GM18861 (cell line): ENCODE measurements around the gene SIGLEC1.

Source experiments
- ATAC-seq: cut with Tn5 transposase; IDR thresholded peaks from one replicate; pipeline ENCODE4 v1.9.1; 2021; ENCODE audit not compliant: unreplicated experiment

Gene SIGLEC1

DNA sequence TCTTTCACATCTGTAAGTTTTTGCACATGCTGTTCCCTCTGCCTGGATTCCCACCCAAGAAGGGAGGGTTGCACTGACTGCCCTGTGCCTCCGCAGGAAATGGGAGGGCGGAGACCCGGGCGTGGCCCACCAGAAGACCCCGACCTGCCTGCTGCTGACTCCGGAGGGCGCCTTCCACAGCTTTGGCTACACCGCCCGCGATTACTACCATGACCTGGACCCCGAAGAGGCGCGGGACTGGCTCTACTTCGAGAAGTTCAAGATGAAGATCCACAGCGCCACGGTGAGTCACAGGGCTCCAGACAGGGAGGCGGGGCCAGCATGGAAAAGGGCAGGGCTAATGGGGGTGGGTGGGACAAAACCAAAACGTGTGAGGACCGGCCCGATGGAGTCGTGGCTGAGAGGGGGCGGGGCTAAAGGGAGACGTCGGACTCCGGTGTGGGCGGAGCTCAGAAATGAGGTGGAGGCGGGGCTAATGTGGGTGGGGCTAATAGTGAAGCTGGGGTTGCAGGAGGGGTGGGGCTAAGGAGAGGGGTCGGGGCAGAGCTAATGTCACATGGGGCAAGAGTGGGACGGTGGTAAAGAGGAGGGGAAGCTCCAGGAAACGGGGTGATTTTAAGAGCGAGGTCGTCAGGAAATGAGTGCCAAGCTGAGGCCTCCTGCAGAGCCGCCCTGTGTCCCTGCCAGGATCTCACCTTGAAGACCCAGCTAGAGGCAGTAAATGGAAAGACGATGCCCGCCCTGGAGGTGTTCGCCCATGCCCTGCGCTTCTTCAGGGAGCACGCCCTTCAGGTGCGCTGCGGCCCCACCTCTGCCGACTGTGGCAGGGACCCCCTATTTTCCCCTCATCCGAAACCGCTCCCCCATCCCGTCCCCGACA lies 32.6 kb upstream of the SIGLEC1 start:
- ATAC-seq = no peak

DNA sequence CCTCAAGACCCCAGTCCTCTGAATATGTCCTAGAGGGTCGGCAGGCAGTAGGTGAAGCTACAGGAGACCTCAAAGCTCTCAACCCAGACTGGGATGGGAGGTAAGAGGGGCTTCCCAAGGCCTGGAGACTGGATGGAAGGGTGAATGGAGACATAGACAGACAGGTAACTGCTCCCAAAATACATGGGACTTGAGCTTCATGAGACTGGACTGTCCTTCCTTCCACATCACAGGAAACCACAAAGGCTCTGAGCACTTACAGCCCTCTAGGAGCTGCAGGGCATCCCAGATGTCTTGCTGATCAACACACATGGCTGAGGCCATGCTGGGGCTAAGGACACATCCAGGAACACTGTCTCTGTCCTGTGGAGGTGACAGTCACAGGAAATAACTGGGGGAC lies 31.6 kb upstream of the SIGLEC1 start:
- ATAC-seq = no peak

DNA sequence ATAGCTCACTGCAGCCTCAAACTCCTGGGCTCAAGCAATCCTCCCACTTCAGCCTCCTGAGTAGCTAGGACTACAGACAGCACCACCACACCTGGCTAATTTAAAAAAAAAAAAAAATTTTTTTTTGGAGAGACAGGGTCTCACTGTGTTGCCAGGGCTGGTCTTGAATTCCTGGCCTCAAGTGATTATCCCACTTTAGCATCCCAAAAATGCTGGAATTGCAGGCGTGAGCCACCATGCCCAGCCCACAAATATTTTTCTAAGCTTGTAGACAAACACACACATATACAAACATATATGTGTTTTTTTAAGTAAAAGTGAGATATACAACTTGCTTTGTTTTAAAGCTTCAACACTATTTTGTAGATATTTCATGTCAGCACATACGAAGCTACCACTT lies 30.9 kb upstream of the SIGLEC1 start:
- ATAC-seq = no peak

DNA sequence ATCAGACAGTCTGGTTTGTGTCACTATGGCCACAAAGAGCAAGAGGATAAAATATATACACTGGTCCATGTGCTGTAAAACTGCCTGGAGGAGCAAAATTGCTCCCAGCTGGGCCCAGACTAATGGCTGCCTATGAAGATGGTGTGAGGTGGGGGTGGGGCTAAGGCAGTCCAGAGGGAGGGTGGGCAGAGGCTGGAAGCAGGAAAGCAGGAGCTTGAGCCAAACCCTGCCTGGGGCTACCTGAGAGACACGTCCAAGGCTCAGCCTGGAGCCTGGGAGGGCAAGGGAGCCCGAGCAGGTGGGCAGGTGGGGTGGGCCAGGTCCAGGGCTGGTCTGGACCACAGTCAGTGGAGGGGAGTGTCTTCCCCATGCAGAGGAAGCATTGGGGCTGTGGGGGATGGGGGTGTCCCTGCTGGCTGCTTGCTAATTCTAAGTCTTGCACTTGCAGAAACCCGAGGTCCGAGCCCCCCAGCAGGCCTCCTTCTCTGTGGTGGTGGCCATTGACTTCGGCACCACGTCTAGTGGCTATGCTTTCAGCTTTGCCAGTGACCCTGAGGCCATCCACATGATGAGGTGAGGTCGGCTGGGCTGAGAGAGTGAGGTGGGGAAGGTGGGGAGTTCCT lies 29.5 kb upstream of the SIGLEC1 start:
- ATAC-seq = no peak

DNA sequence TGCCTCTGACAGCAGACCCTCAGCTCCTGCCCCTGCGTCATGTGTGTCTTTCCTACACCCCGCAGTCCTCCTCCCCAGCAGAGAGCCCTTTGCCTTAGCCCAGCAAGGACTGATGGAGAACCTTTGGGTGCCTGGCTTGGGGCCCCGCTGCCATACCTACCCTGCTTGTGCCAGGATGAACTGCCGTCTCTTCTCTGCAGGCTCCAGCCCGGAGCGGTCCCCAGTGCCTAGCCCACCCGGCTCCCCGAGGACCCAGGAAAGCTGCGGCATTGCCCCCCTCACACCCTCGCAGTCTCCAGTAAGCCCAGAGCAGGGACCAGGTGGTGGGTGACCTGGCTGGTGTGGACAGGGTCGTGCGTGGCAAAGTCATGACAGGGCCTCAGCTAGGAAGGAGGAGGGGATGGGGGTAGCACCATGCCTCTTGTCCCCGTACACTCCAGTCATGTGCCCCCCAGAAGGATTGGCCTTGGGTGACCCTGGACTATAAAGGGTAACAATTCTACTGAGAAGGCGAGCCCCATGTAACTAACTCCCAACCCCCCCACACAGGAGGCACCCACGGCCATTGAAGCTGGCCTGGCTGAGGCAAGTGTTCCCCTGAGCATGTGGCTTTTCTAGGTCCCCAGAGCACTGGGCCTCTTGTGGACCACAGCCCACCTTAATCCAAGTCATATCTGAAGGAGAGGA lies 28.4 kb upstream of the SIGLEC1 start:
- ATAC-seq = no peak

DNA sequence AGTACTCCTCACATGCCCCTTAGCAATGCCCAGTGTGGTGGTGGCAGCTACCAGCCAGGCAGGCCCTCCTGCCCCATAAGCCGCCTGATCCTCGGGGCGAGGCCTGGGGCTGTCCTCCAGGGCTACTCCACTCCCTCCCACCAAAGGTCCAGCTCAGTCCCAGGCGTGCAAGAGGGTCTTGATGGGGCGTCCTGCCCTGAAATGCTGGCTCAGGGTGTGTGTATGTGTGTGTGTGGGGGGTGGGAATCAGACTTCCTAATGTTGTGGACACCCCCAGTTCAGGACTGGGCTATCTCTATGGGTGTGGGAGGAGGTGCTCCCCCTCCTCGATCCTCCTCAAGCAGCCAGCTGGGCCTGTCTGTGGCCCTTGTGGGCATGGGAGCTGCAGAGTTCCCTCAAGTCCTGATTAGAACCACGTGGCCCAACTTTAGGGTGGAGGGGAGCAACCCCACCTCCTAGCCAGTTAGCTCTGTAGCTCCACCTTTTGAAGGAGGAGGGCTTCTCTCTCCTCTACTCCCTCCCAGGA lies 27.6 kb upstream of the SIGLEC1 start:
- ATAC-seq = no peak

DNA sequence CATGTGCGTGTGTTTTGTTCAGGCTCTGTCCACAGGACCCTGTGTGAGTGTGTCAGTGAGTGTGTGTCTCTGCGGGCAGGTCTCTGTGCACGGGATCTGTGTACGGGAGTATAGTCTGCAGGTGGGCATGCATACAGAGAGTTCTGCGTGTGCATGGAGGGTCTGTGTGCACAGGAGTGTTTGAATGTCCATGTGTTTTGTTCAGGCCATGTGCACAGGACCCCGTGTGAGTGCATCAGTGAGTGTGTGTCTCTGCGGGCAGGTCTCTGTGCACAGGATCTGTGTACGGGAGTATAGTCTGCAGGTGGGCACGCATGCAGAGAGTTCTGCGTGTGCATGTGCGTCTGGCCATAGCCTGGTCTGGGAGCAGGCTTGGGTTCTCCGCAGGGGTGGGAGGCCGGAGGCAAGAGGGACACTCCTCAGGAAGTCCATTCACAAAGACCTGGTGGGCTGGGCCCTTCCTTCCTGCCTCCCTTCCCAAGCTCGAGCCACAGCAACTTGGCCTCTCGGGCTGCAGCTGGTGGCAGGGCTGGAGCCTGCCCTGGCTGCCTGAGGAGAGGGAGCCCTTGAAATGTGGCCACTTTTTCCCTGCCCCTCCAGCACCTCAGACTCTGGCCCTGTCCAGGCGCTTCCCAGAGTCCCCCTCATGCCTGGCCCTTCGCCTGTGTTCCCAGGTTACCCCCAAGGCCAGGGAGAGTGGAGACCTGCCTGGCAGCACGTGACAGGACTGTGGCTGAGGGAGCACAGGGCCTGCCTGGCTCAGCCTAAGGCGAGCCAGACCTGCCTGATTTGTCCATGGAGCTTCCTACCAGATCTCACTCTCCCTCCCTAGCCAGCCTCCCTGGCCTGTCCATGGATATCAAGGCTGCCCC lies 26.9 kb upstream of the SIGLEC1 start:
- no peak for ATAC-seq

DNA sequence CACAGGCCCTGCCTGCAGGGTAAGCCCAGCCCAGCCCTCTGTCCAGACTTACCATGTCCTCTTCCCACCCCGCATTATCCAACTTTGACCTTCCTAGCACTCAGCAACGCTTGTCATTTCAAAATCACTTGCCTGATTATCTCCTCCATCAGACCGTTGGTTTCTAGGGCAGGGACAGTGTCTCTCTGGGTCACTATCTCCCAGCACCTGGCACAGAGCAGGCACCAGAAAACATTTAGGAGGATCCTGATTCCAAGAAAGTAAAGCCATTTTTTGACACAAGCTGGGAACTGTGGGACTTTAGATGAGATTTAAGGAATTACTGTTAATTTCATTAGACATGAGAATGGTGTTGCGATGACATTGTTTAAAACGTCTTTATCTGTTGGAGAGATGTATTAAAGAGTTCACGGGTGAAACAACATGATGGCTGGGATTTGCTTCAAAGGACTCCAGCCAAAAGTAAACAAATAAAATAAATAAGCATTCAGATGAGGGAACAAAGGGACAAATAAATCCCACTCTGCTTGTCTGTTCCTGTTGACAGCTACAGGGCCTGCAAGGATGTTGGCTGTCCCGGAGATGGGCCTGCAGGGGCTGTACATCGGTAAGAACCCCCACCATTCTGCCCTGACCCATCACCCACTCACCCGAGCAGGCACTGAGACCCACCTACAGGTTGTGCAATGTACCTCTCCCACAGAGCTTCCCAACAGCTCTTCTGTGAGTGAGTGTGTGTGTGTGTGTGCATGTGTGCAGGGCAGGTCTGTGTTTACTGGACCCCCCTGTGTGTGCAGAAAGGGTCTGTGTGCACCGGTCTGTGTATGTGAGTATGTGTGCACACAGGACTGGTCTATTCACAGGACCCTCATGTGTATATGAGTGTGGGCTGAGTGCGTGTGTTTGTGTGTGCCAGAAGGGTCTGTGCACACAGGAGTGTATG lies 26.0 kb upstream of the SIGLEC1 start:
- no peak for ATAC-seq

DNA sequence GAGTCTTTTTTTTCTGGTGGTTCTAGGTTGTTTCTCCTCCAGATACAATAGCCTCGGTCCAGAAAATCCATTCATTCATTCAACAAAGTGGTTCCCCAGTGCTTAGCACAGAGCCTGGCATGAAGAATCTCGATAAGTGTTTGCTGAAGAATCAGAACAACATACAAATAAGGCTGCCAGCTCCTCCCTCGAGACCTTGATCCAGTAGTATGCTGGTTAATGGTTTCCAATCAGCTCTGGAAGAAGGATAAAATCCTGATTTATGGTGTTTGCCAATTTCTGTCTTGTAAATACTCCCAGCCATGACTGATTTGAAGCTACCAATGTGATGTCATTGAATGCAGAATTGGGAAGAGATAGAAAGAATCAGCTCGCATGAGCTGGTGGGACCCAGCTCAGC lies 23.4 kb upstream of the SIGLEC1 start:
- ATAC-seq = no peak

DNA sequence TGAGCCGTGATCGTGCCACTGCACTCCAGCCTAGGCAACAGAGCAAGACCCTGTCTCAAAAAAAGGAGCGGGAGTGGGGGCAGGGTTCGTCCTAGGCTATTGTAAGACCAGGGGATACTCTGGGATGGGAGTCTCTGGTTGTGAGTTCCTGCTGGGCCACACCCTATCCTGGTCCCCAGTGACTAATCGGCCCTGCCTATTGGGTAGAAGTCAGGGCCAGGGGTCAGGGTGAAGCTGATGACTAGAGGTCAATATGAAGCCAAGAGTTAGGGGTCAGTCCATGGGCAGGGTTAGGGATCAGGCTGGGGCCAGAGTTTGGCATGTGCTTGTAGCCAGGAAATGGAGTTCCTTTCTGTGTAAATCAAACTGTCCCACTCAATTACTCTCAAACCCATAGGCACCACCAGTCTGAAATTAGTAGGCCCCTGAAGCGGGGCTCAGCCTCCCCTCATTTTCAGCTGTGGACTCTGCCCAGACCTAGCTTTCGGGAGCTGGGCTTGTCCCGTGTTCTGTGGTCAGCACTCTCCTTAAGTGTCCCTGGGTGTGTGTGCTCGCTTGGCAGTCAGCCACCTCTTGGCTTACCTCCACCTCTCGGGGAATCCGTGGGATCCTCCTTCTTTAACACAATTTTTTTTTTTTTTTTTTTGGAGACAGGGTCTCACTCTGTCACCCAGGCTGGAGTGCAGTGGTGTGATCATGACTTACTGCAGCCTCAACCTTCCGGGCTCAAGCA lies 21.9 kb upstream of the SIGLEC1 start:
- ATAC-seq = no peak

DNA sequence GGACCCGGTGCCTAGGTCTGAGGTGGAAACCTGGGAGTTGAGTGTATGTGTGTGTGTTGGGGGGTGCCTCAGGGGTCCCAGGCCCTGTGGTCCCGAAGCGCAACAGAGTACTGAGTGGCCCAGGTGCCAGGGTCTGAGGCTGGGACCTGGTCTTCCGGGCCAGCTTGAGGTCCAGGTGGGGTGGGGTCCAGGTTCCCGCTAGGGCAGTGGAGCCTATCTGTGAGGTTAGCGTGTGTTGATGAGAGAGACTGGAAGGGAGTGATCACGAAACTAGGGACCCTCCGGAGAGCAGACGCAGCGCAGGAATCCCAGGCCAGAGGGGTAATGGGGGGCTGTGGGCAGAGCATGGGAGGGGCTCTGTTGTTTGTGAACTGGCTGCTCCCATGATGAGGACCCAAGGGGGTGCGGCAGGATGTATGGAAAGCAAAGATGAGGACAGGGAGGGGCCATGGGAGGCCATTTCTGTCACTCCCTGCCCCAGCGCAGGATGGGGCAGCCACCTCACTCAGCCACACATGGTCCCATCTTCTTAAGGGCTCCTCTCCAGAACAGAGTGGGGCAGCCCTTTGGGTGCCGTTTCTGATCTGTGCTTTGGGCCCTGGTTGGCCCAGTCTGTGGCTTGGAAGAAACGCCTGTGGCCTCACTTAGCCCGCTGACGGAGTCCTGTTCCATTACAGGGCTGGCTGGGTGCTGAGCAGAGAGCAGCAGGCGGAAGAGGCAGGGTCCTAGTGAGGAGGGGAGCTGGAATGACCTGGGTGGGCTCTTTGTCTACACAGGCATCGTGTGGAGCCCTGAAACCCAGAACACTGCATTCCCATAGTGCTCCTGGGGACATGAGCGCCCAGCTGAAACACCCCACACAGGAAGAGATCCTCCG lies 21.0 kb upstream of the SIGLEC1 start:
- no peak for ATAC-seq

DNA sequence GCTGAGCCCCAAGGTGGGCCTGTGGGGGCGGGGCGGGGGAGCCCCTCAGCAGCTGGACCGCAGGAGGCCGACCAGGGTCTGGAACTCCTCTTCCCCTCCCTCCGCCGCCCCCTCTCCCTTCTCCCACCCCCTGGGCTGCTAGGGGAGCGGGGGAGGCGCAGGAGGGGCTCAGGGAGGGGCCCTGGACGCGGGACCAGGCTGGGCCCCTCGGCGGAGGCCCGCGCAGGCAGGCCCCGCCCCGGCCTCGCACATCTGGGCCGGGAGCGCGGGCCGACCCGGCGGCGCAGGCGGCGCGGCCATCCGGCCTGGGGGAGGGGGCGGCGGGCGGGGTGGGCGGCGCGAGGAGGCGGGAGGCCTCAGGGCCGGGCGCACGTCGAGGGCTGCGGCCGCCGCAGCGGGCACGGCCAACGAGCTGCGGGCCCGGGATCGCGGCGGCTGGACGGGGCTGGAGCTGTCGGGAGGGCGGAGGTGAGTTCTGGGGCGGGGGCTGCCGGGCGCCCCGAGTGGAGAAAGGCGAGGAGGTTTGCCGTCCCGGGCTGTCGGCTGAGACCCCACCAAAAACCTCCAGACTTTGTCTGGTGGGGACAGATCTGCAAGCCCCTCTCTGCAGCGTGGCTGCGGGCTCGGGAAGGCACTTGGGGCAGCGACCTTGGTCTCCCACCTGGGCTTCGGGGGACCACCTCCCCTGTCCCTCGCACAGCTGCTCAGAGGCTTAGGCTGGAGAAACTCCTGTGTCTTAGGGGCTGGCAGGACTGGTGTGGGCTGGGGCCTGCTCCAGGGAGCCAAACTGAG lies 20.1 kb upstream of the SIGLEC1 start, which contains the start of gene HSPA12B:
Gene HSPA12B (plus strand): TSS at position 359 of the 792 bp plus-strand sequence. CDS start 5,990 bp downstream, outside the sequence.
- ATAC-seq = no peak

DNA sequence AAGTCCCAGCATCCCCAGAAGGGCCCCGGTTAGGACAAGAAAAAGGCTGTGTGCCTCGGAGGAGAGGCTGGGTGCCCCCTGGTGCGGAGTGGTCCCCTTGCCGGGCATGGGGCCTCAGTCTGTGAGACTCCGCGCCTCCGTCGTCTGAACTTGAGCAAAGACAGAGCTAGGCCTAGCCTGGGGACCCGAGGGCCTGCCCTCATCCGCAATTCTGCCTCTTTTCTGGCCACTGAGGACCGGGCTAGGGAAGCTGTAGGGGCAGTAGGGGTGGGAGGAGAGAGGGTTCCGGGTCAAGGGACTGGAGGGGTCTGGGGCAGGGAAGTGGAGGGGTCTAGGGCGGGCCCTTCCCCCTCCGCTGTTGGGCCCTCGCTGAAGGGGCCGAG lies 19.5 kb upstream of the SIGLEC1 start:
- ATAC-seq = no peak

DNA sequence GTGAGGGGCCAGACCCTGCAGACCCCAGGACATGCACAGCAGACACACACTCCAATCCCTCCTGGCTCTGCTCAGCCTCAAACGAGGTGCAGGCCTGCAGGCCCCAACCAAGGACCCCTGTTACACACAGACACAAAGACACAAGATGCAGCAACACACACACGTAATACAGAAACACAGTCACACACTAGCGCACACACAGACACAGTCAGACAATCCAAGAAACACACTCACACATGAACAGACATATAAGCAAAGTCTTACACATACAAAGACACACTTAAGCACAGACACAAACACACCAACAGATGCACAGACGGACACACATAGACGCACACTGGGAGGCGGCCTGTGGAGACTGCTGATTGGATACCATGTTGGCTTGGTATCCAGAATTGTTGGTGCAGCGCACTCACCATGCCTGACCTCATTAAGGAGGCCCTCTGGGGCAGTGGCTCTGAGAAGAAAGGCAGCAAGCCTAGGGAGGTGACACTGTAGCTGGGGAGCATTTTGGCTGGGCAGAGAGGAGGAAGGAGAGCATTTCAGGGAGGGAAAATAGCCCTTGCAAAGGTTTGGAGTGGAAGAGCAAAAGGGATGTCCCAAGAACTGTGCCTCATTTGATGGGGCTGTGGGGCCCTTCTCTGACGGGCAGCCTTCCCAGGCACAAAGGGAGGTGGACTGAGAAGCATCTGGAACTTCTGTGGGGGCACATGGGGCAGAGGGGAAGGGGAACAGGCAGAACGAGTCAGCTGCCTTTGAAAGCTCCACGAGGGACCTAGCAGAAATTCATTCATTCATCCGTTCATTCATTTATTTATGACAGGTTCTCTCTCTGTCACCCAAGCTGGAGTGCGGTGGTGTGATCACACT lies 18.6 kb upstream of the SIGLEC1 start:
- ATAC-seq = no peak

DNA sequence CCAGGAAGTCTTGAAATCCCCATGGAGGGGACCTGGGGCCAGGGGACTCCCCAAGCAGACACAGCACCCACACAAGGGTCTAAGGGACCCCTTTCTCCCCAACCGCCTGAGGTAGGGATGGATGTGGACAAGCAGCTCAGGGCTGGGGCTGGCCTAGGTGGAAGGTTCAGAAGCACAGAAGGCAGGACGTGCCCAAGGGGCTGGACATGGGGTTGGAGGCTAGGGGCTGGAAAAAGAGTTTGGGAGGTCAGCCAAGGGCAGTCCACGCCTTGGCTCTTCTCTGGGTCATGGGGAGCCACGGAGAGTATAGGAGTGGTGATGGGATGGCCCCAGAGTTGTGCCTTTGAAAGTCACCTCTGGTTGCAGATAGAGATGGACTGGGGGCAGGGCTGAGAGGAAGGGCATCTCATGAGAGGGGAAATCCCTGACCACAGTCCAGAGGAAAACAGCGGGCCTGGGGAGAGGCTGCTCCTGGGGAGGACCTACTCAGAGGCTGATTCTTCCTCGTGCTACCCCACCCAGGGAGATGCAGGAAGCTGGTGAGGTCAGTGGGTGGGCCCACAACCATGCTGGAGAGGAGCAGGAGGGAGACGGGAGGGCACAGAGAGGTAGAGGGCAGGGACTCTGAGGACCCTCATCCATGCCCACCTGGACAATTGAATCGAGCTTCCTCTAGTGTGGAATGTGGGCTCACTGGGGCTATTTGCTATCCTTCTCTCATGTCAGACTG lies 17.6 kb upstream of the SIGLEC1 start:
- ATAC-seq = no peak

DNA sequence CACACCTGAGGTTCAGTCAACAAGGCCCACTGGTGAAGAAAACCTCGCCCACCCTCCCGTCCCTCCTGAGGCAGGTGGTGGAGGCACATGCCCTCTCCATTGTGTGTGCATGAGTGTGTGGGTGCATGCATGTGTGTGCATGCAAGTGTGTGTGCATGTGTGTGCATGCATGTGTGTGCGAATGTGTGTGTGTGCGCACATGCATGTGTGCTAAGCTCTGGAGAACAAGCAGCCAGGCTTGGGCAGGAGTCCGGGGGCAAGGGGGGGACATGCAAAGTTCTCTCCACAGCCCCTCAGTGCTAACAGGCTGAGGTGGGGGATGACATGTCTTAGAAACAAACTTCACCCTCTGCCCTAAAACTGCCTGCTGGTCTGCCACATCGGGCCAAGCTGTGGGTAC lies 17.0 kb upstream of the SIGLEC1 start:
- no peak for ATAC-seq
